ENCODE results near the gene WDR45. TPM values are rescaled to one million over a fixed set of nuclear protein-coding genes. Genes with fewer than 3 reads are reported as not detected.

The WDR45 gene
- polyA plus RNA-seq, 1 experiment, result 165 TPM

GRCh38 chrX:49061490-49061889 is 18.2 kb downstream of the WDR45 start:
- H3K4me3 ChIP-seq (ENCODE audit: low read depth, low read length), result no peak overlapping the region
- H3K27me3 ChIP-seq (ENCODE audit: control insufficient read depth, insufficient read depth, low read length), result no peaks in the 10 kb centered on the region
- DNase-seq (ENCODE audit: low read depth), result no peak
- no peak for TF ChIP-seq CTCF (IDR thresholded peaks at IDR 0.05; ENCODE audit: insufficient read depth, low read depth, low read length)
- POLR2A ChIA-PET, result no interaction called here
- CTCF ChIA-PET, result interaction anchor here (1.5 kb wide), 1 partner anchor 8 kb away, joined by 3 read pairs; no protein-coding TSS in a partner anchor
- no peaks in the 10 kb centered on the region for H3K36me3 ChIP-seq (ENCODE audit: control insufficient read depth, insufficient read depth, low read length)

- no peak for DNase-seq (ENCODE audit: low read depth)
- Histone ChIP-seq H3K36me3 (ENCODE audit: control insufficient read depth, insufficient read depth, low read length) (no peaks in the 10 kb centered on the region), H3K27me3 (ENCODE audit: control insufficient read depth, insufficient read depth, low read length) (no peaks in the 10 kb centered on the region), H3K4me3 (ENCODE audit: low read depth, low read length) (no peak overlapping the region)
- ChIA-PET CTCF (interaction anchor here (1.5 kb wide), 1 partner anchor 9 kb away, joined by 3 read pairs; no protein-coding TSS in a partner anchor), POLR2A (no interaction called here)
- TF ChIP-seq CTCF (IDR thresholded peaks at IDR 0.05; ENCODE audit: insufficient read depth, low read depth, low read length), result no peak
Observed at GRCh38 chrX:49060914-49061313, 18.8 kb downstream of the WDR45 start.

GRCh38 chrX:49059681-49060085 is 20.0 kb downstream of the WDR45 start:
- Histone ChIP-seq H3K27me3 (ENCODE audit: control insufficient read depth, insufficient read depth, low read length) (no peaks in the 10 kb centered on the region), H3K36me3 (ENCODE audit: control insufficient read depth, insufficient read depth, low read length) (no peaks in the 10 kb centered on the region), H3K4me3 (ENCODE audit: low read depth, low read length) (no peak overlapping the region)
- POLR2A ChIA-PET, result no interaction called here
- CTCF ChIA-PET, result no interaction called here
- TF ChIP-seq CTCF (IDR thresholded peaks at IDR 0.05; ENCODE audit: insufficient read depth, low read depth, low read length), result no peak
- DNase-seq (ENCODE audit: low read depth), result no peak

- Histone ChIP-seq H3K4me3 (ENCODE audit: low read depth, low read length) (no peak overlapping the region), H3K36me3 (ENCODE audit: control insufficient read depth, insufficient read depth, low read length) (no peaks in the 10 kb centered on the region), H3K27me3 (ENCODE audit: control insufficient read depth, insufficient read depth, low read length) (no peaks in the 10 kb centered on the region)
- POLR2A ChIA-PET, result no interaction called here
- TF ChIP-seq CTCF (IDR thresholded peaks at IDR 0.05; ENCODE audit: insufficient read depth, low read depth, low read length), result no peak
- DNase-seq (ENCODE audit: low read depth), result no peak
- CTCF ChIA-PET, result no interaction called here
Observed at GRCh38 chrX:49059201-49059600, 20.5 kb downstream of the WDR45 start.

- ChIA-PET POLR2A (no interaction called here), CTCF (no interaction called here)
- no peaks in the 10 kb centered on the region for H3K27me3 ChIP-seq (ENCODE audit: control insufficient read depth, insufficient read depth, low read length)
- H3K36me3 ChIP-seq (ENCODE audit: control insufficient read depth, insufficient read depth, low read length), result no peaks in the 10 kb centered on the region
- no peak for DNase-seq (ENCODE audit: low read depth)
- H3K4me3 ChIP-seq (ENCODE audit: low read depth, low read length), result no peak within 1 kb of the TSS
- TF ChIP-seq CTCF (IDR thresholded peaks at IDR 0.05; ENCODE audit: insufficient read depth, low read depth, low read length), result no peak
Observed at GRCh38 chrX:49058794-49059193, 20.9 kb downstream of the WDR45 start, which contains the start of gene CCDC120. CCDC120 (plus strand) TSS chrX:49058999; CDS start chrX:49062042, 3,043 bp downstream.
